K562 (cell line): ENCODE data around the gene RCSD1. TPM values are rescaled to one million over a fixed set of nuclear protein-coding genes. Genes with fewer than 3 reads are reported as not detected.
A peak's percentile ranks its signal among the peaks of the same experiment; 100 is the strongest.

Experiments
- MAZ ChIP-seq, 2 experiments: fragments of 450-650 bp in 1 of 2; sonication (generic) in 1 of 2; formaldehyde crosslinking; IDR thresholded peaks in 1 of 2; conservative IDR thresholded peaks in 1 of 2; 2 replicates each; pipeline versions ENCODE4 v1.4.0 to v1.5.0; 2020; ENCODE audit warnings: mild to moderate bottlenecking in 1 of 2, missing genetic modification reagents in 1 of 2
- MYC ChIP-seq, 2 experiments: fragments of 250-450 bp in 1 of 2; sonication (Bioruptor Pico) in 1 of 2; IDR thresholded peaks; 2 replicates each; pipeline versions ENCODE4 v1.5.1 to v1.6.1; 2012 to 2021; ENCODE audit warnings: low read depth in 2 of 2, borderline replicate concordance in 1 of 2, improper control_type of control experiment in 1 of 2, low read length in 1 of 2, mild to moderate bottlenecking in 1 of 2, moderate library complexity in 1 of 2
- NCOA2 ChIP-seq, 2 experiments: fragments of 450-650 bp; IDR thresholded peaks; 2 replicates each; pipeline ENCODE4 v1.6.1; 2018; ENCODE audit warnings: mild to moderate bottlenecking in 2 of 2, moderate library complexity in 1 of 2; ENCODE audit not compliant: partially characterized antibody in 2 of 2
- TRIM24 ChIP-seq, 2 experiments: fragments of 450-650 bp; IDR thresholded peaks; 2 replicates each; pipeline ENCODE4 v1.6.1; 2016
- ZEB2 ChIP-seq: fragments of 450-650 bp; IDR thresholded peaks from 2 replicates; pipeline ENCODE4 v1.6.1; 2016
- ZNF175 ChIP-seq: fragments of 200-800 bp; sonication (Bioruptor generic); IDR thresholded peaks from 2 replicates; pipeline ENCODE4 v1.6.1; 2016; ENCODE audit warnings: low read depth, mild to moderate bottlenecking, missing genetic modification characterization, missing compliant biosample characterization
- polyA plus RNA-seq, 8 experiments: library from polyadenylated mRNA; depleted of rRNA in 4 of 8; stranded (reverse) in 5 of 8; unstranded in 3 of 8; fragments of >200 nt; fragmentation: Nextera tagmentation in 2 of 8; fragmentation: Illumina TruSeq in 1 of 8; extraction: Ambion mirVana in 2 of 8; extraction: Trizol in 1 of 8; gene quantifications; 2 replicates each; pipeline versions ENCODE4 v1.2.1 to v1.2.3, GENCODE V29; 2011 to 2014; ENCODE audit warnings: inconsistent platforms in 1 of 8, missing spikeins in 1 of 8
- total RNA-seq, 7 experiments: library from RNA; depleted of rRNA in 6 of 7; stranded (reverse); fragments of >200 nt in 6 of 7; fragmentation: Illumina TruSeq in 2 of 7; extraction: Trizol in 2 of 7; gene quantifications; 2 replicates each; pipeline versions ENCODE4 v1.2.1 to v1.2.3, GENCODE V29; 2011 to 2021; ENCODE audit warnings: low replicate concordance in 1 of 7
- TF ChIP-seq, protein P1 (sequence below), 2 experiments: fragments of 150-350 bp in 1 of 2; IDR thresholded peaks; 2 replicates each; pipeline ENCODE4 v1.6.1; 2012 to 2016; ENCODE audit warnings: low read depth in 2 of 2, low read length in 2 of 2, mild to moderate bottlenecking in 1 of 2, moderate library complexity in 1 of 2
- TF ChIP-seq, protein P2 (sequence below): fragments of 450-650 bp; IDR thresholded peaks from 2 replicates; pipeline ENCODE4 v1.6.1; 2018; ENCODE audit not compliant: partially characterized antibody
- TF ChIP-seq, protein P3 (sequence below): fragments of 250-450 bp; sonication (Bioruptor Pico); IDR thresholded peaks from 2 replicates; pipeline ENCODE4 v1.5.0; 2021; ENCODE audit warnings: mild to moderate bottlenecking, borderline replicate concordance
- TF ChIP-seq, protein P4 (sequence below): fragments of 450-650 bp; formaldehyde crosslinking; IDR thresholded peaks from 2 replicates; pipeline ENCODE4 v1.4.0; 2022; ENCODE audit warnings: mild to moderate bottlenecking, moderate library complexity
- TF ChIP-seq, protein P5 (sequence below): conservative IDR thresholded peaks from 2 replicates; pipeline ENCODE4 v1.6.1; 2011; ENCODE audit warnings: low read depth, mild to moderate bottlenecking, low read length; ENCODE audit not compliant: control insufficient read depth

The RCSD1 gene
- total and polyA plus RNA-seq, 9 of the 15 experiments (the other 6 are each of a cell fraction or from before 2014, with no cell fraction given) = 7.8 to 69.8 (median 45.3) TPM

DNA sequence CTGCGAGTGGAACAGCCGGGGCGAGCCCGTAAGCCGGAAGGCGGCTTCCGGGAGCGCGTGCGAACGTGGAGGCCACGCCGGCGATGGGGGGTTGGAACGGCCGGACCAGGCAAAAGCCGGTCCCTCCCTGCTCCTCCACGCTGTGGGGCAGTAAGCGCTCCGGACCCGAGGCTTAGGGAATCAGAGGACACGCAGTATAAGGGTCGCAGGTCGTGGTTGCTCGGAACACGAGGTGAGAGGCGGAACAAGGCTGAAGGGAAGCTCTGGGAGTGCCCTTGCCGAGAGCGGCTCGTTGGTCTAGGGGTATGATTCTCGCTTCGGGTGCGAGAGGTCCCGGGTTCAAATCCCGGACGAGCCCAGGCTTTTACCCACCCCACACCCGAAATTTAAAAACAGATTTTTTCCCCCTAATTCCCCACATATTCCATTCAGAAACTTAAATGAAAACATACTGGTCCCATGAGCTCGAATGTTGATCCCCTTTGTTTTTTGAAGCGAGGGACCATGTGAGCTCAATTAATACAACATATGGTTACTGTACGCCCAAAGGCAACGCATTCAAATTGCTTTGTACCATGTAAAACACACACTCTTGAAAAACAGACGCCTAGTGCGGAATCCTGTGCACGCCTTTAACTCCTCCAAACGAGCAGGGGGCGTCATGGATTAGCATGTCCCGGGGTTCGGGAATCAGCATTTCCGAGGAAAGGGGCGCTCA is 84.6 kb downstream of the RCSD1 start (continued):
- TF ChIP-seq, protein P1, sequence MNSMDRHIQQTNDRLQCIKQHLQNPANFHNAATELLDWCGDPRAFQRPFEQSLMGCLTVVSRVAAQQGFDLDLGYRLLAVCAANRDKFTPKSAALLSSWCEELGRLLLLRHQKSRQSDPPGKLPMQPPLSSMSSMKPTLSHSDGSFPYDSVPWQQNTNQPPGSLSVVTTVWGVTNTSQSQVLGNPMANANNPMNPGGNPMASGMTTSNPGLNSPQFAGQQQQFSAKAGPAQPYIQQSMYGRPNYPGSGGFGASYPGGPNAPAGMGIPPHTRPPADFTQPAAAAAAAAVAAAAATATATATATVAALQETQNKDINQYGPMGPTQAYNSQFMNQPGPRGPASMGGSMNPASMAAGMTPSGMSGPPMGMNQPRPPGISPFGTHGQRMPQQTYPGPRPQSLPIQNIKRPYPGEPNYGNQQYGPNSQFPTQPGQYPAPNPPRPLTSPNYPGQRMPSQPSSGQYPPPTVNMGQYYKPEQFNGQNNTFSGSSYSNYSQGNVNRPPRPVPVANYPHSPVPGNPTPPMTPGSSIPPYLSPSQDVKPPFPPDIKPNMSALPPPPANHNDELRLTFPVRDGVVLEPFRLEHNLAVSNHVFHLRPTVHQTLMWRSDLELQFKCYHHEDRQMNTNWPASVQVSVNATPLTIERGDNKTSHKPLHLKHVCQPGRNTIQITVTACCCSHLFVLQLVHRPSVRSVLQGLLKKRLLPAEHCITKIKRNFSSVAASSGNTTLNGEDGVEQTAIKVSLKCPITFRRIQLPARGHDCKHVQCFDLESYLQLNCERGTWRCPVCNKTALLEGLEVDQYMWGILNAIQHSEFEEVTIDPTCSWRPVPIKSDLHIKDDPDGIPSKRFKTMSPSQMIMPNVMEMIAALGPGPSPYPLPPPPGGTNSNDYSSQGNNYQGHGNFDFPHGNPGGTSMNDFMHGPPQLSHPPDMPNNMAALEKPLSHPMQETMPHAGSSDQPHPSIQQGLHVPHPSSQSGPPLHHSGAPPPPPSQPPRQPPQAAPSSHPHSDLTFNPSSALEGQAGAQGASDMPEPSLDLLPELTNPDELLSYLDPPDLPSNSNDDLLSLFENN (IDR thresholded peaks at IDR 0.05; ENCODE audit: low read depth in 2 of 2, low read length in 2 of 2) = peak in 1 of 2 experiments; percentile 70; a peak in 1 of 4 replicates
- TF ChIP-seq TRIM24 (IDR thresholded peaks at IDR 0.05) (peak in 1 of 2 experiments; percentile 75), ZEB2 (peak; percentile 62; the same call in 1 of the 2 replicates), MAZ (CRISPR knock-in tag; conservative IDR thresholded peaks at IDR 0.05 in 1 of 2, IDR thresholded peaks at IDR 0.05 in 1 of 2) (peak; percentile 90 to 96), NCOA2 (IDR thresholded peaks at IDR 0.05; ENCODE audit: partially characterized antibody in 2 of 2) (no peak), ZNF175 (CRISPR knock-in tag) (no peak; the same call in 1 of the 2 replicates), MYC (IDR thresholded peaks at IDR 0.05; ENCODE audit: low read depth, low read length) (peak; percentile 98), MYC (CRISPR knock-in tag; IDR thresholded peaks at IDR 0.05; ENCODE audit: borderline replicate concordance, low read depth) (peak; percentile 99)
- TF ChIP-seq, protein P2, sequence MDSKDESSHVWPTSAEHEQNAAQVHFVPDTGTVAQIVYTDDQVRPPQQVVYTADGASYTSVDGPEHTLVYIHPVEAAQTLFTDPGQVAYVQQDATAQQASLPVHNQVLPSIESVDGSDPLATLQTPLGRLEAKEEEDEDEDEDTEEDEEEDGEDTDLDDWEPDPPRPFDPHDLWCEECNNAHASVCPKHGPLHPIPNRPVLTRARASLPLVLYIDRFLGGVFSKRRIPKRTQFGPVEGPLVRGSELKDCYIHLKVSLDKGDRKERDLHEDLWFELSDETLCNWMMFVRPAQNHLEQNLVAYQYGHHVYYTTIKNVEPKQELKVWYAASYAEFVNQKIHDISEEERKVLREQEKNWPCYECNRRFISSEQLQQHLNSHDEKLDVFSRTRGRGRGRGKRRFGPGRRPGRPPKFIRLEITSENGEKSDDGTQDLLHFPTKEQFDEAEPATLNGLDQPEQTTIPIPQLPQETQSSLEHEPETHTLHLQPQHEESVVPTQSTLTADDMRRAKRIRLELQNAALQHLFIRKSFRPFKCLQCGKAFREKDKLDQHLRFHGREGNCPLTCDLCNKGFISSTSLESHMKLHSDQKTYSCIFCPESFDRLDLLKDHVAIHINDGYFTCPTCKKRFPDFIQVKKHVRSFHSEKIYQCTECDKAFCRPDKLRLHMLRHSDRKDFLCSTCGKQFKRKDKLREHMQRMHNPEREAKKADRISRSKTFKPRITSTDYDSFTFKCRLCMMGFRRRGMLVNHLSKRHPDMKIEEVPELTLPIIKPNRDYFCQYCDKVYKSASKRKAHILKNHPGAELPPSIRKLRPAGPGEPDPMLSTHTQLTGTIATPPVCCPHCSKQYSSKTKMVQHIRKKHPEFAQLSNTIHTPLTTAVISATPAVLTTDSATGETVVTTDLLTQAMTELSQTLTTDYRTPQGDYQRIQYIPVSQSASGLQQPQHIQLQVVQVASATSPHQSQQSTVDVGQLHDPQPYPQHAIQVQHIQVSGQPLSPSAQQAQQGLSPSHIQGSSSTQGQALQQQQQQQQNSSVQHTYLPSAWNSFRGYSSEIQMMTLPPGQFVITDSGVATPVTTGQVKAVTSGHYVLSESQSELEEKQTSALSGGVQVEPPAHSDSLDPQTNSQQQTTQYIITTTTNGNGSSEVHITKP = peak; percentile 72
- TF ChIP-seq, protein P3, sequence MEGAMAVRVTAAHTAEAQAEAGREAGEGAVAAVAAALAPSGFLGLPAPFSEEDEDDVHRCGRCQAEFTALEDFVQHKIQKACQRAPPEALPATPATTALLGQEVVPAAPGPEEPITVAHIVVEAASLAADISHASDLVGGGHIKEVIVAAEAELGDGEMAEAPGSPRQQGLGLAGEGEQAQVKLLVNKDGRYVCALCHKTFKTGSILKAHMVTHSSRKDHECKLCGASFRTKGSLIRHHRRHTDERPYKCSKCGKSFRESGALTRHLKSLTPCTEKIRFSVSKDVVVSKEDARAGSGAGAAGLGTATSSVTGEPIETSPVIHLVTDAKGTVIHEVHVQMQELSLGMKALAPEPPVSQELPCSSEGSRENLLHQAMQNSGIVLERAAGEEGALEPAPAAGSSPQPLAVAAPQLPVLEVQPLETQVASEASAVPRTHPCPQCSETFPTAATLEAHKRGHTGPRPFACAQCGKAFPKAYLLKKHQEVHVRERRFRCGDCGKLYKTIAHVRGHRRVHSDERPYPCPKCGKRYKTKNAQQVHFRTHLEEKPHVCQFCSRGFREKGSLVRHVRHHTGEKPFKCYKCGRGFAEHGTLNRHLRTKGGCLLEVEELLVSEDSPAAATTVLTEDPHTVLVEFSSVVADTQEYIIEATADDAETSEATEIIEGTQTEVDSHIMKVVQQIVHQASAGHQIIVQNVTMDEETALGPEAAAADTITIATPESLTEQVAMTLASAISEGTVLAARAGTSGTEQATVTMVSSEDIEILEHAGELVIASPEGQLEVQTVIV (CRISPR knock-in tag) = no peak
- TF ChIP-seq, protein P4, sequence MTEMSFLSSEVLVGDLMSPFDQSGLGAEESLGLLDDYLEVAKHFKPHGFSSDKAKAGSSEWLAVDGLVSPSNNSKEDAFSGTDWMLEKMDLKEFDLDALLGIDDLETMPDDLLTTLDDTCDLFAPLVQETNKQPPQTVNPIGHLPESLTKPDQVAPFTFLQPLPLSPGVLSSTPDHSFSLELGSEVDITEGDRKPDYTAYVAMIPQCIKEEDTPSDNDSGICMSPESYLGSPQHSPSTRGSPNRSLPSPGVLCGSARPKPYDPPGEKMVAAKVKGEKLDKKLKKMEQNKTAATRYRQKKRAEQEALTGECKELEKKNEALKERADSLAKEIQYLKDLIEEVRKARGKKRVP (CRISPR knock-in tag) = peak; percentile 60; the same call in 1 of the 2 replicates
- TF ChIP-seq, protein P5, sequence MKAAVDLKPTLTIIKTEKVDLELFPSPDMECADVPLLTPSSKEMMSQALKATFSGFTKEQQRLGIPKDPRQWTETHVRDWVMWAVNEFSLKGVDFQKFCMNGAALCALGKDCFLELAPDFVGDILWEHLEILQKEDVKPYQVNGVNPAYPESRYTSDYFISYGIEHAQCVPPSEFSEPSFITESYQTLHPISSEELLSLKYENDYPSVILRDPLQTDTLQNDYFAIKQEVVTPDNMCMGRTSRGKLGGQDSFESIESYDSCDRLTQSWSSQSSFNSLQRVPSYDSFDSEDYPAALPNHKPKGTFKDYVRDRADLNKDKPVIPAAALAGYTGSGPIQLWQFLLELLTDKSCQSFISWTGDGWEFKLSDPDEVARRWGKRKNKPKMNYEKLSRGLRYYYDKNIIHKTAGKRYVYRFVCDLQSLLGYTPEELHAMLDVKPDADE = peak; percentile 98
